ENCODE results near the gene PGAP2. TPM values are rescaled to one million over a fixed set of nuclear protein-coding genes. Genes with fewer than 3 reads are reported as not detected.
A peak's percentile ranks its signal among the peaks of the same experiment; 100 is the strongest.

PGAP2 gene
- total and polyA plus RNA-seq, 2 of the 13 experiments (the other 11 are each of a cell fraction or from before 2014, with no cell fraction given) = 21.5 to 47.8 TPM

GRCh38 chr11:3866206-3866605, 57.8 kb downstream of the PGAP2 start (continued):
- TF ChIP-seq ZNF260 (CRISPR knock-in tag; IDR thresholded peaks at IDR 0.05; ENCODE audit: borderline replicate concordance, low read depth) (no peak), FOXA1 (IDR thresholded peaks at IDR 0.05) (no peak), FOXA1 (CRISPR knock-in tag; IDR thresholded peaks at IDR 0.05) (no peak), IRX3 (CRISPR knock-in tag; IDR thresholded peaks at IDR 0.05; ENCODE audit: borderline replicate concordance, low read depth) (no peak), ZNF484 (CRISPR knock-in tag; IDR thresholded peaks at IDR 0.05; ENCODE audit: borderline replicate concordance, low read depth) (no peak), YEATS2 (CRISPR knock-in tag; IDR thresholded peaks at IDR 0.05; ENCODE audit: borderline replicate concordance) (no peak), ZNF121 (CRISPR knock-in tag; IDR thresholded peaks at IDR 0.05) (no peak), MED1 (CRISPR knock-in tag; IDR thresholded peaks at IDR 0.05) (peak; percentile 38; the same call in 1 of the 2 replicates), RFXANK (CRISPR knock-in tag; IDR thresholded peaks at IDR 0.05) (no peak), SMAD3 (CRISPR knock-in tag; IDR thresholded peaks at IDR 0.05) (no peak), ISX (CRISPR knock-in tag; conservative IDR thresholded peaks at IDR 0.05) (no peak), SMARCC2 (IDR thresholded peaks at IDR 0.05) (no peak), KAT7 (CRISPR knock-in tag; IDR thresholded peaks at IDR 0.05; ENCODE audit: borderline replicate concordance) (peak; percentile 70; the same call in 1 of the 2 replicates), JARID2 (CRISPR knock-in tag; IDR thresholded peaks at IDR 0.05; ENCODE audit: insufficient replicate concordance) (no peak), ZBTB21 (CRISPR knock-in tag; IDR thresholded peaks at IDR 0.05) (peak; percentile 81; the same call in 1 of the 2 replicates), MEF2D (CRISPR knock-in tag; IDR thresholded peaks at IDR 0.05) (0 out of 2 replicates have a peak, but pooled peaks have one; percentile 24), CHD4 (IDR thresholded peaks at IDR 0.05; ENCODE audit: borderline replicate concordance, low read length) (peak; percentile 30; the same call in 1 of the 2 replicates), TCF12 (IDR thresholded peaks at IDR 0.05) (no peak), TCF12 (CRISPR knock-in tag; IDR thresholded peaks at IDR 0.05) (no peak), HMGXB4 (CRISPR knock-in tag; IDR thresholded peaks at IDR 0.05; ENCODE audit: borderline replicate concordance in 1 of 2, low read depth in 1 of 2) (no peak), ATF6 (CRISPR knock-in tag; conservative IDR thresholded peaks at IDR 0.05) (no peak), ZNF234 (CRISPR knock-in tag; conservative IDR thresholded peaks at IDR 0.05) (no peak), ZNF44 (CRISPR knock-in tag; IDR thresholded peaks at IDR 0.05) (no peak), TFDP2 (CRISPR knock-in tag; IDR thresholded peaks at IDR 0.05) (no peak), KMT2A (CRISPR knock-in tag; IDR thresholded peaks at IDR 0.05) (0 out of 2 replicates have a peak, but pooled peaks have one; percentile 31), SMC3 (IDR thresholded peaks at IDR 0.05; ENCODE audit: low read length) (no peak), HNRNPUL1 (IDR thresholded peaks at IDR 0.05; ENCODE audit: low read depth, low read length) (no peak), ZSCAN9 (CRISPR knock-in tag; IDR thresholded peaks at IDR 0.05; ENCODE audit: borderline replicate concordance) (0 out of 2 replicates have a peak, but pooled peaks have one; percentile 67), SALL1 (CRISPR knock-in tag; IDR thresholded peaks at IDR 0.05) (peak; percentile 52), MYNN (CRISPR knock-in tag; IDR thresholded peaks at IDR 0.05; ENCODE audit: low read depth) (no peak)

All from HepG2 (cell line).